Retina (tissue), 1 donor: ENCODE data around the gene ARID3C.

Source experiments
- DNase-seq: peaks from one replicate; pipeline ENCODE4 v3.0.0-alpha.2; 2016

Gene ARID3C

GRCh38 chr9:34628656-34629490, at the start of gene ARID3C:
Gene ARID3C (minus strand): TSS chr9:34629066. CDS start chr9:34628014, 1,052 bp downstream.
- DNase-seq: peak; percentile 32

GRCh38 chr9:34675869-34676268, 47.0 kb upstream of the ARID3C start:
- DNase-seq: no peak

- DNase-seq: peak; percentile 58
These were observed 46.3 kb upstream of the ARID3C start for GRCh38 chr9:34675048-34675714.

- no peak for DNase-seq
These were observed 45.6 kb upstream of the ARID3C start for GRCh38 chr9:34674440-34674839.

GRCh38 chr9:34671307-34671706, 42.4 kb upstream of the ARID3C start:
- no peak for DNase-seq

GRCh38 chr9:34669809-34670562, 41.1 kb upstream of the ARID3C start:
- no peak for DNase-seq

GRCh38 chr9:34665381-34666250, 36.8 kb upstream of the ARID3C start:
- peak; percentile 90 for DNase-seq

- no peak for DNase-seq
These were observed 36.2 kb upstream of the ARID3C start for GRCh38 chr9:34665067-34665380.

- peak; percentile 60 for DNase-seq
These were observed 35.6 kb upstream of the ARID3C start for GRCh38 chr9:34664281-34665066.

- DNase-seq: no peak
These were observed 34.4 kb upstream of the ARID3C start for GRCh38 chr9:34663303-34663605.

- DNase-seq: no peak
These were observed 33.8 kb upstream of the ARID3C start, which contains the start of gene CCL27 for GRCh38 chr9:34662526-34663302. Gene CCL27 (minus strand): TSS chr9:34662657. CDS start chr9:34662633, 24 bp downstream.

GRCh38 chr9:34659592-34660253, 30.9 kb upstream of the ARID3C start:
- DNase-seq: no peak

- no peak for DNase-seq
These were observed 29.6 kb upstream of the ARID3C start for GRCh38 chr9:34658461-34658860.

- DNase-seq: no peak
These were observed 28.1 kb upstream of the ARID3C start for GRCh38 chr9:34656992-34657391.

GRCh38 chr9:34655394-34655793, 26.5 kb upstream of the ARID3C start:
- DNase-seq: no peak

GRCh38 chr9:34654323-34655051, 25.6 kb upstream of the ARID3C start:
- DNase-seq: no peak

GRCh38 chr9:34653151-34654072, 24.5 kb upstream of the ARID3C start:
- DNase-seq: peak; percentile 25

GRCh38 chr9:34652602-34653000, 23.7 kb upstream of the ARID3C start:
- DNase-seq: no peak
